K562 (cell line): Measurements from ENCODE around the gene MEX3D. TPM values are rescaled to one million over a fixed set of nuclear protein-coding genes. Genes with fewer than 3 reads are reported as not detected.
A peak's percentile ranks its signal among the peaks of the same experiment; 100 is the strongest.

Experiments used
- BRD9 ChIP-seq: fragments of 450-650 bp; IDR thresholded peaks from 2 replicates; pipeline ENCODE4 v1.6.1; 2018; ENCODE audit warnings: low read depth; ENCODE audit not compliant: partially characterized antibody
- CBX2 ChIP-seq: fragments of 200-600 bp; sonication (generic); IDR thresholded peaks from one replicate; pipeline ENCODE4 v1.6.1; 2012; ENCODE audit warnings: mild to moderate bottlenecking, low read length, inconsistent platforms; ENCODE audit not compliant: insufficient read depth, poor library complexity, severe bottlenecking
- CEBPB ChIP-seq: fragments of 450-650 bp; IDR thresholded peaks from 2 replicates; pipeline ENCODE4 v1.6.1; 2016; ENCODE audit warnings: missing genetic modification characterization, missing compliant biosample characterization
- DPF2 ChIP-seq: fragments of 450-650 bp; IDR thresholded peaks from 2 replicates; pipeline ENCODE4 v1.6.1; 2016
- EZH2 ChIP-seq: IDR thresholded peaks from 2 replicates; pipeline ENCODE4 v1.6.1; 2012; ENCODE audit warnings: low read depth, mild to moderate bottlenecking, inconsistent platforms, low read length, borderline replicate concordance
- FOXM1 ChIP-seq, 2 experiments: fragments of 450-650 bp in 1 of 2; sonication (generic) in 1 of 2; formaldehyde crosslinking in 1 of 2; IDR thresholded peaks; 2 replicates each; pipeline versions ENCODE4 v1.6.1 to v1.9.0; 2017 to 2022; ENCODE audit warnings: low read depth in 2 of 2, mild to moderate bottlenecking in 2 of 2, missing genetic modification reagents in 1 of 2, moderate library complexity in 1 of 2
- MCM5 ChIP-seq: fragments of 450-650 bp; IDR thresholded peaks from 2 replicates; pipeline ENCODE4 v1.6.1; 2016; ENCODE audit warnings: low read depth
- MTF1 ChIP-seq: fragments of 250-450 bp; sonication (Bioruptor Pico); IDR thresholded peaks from 2 replicates; pipeline ENCODE4 v1.9.0; 2021; ENCODE audit warnings: moderate library complexity, mild to moderate bottlenecking, inconsistent platforms, borderline replicate concordance
- MXI1 ChIP-seq: IDR thresholded peaks from 2 replicates; pipeline ENCODE4 v1.6.1; 2011; ENCODE audit warnings: low read depth, mild to moderate bottlenecking, improper control_type of control experiment, low read length
- SAFB2 ChIP-seq: fragments of 200-400 bp; formaldehyde crosslinking; IDR thresholded peaks from 2 replicates; pipeline ENCODE4 v1.6.1; 2018; ENCODE audit warnings: borderline replicate concordance, low read length, low read depth, moderate library complexity; ENCODE audit not compliant: severe bottlenecking
- SRSF9 ChIP-seq: fragments of 200-400 bp; formaldehyde crosslinking; IDR thresholded peaks from 2 replicates; pipeline ENCODE4 v1.6.1; 2017; ENCODE audit warnings: low read depth, low read length, borderline replicate concordance
- TOE1 ChIP-seq, 2 experiments: fragments of 450-650 bp in 1 of 2; sonication (generic) in 1 of 2; formaldehyde crosslinking in 1 of 2; IDR thresholded peaks; 2 replicates each; pipeline versions ENCODE4 v1.7.1 to v1.8.0; 2016 to 2022; ENCODE audit warnings: borderline replicate concordance in 2 of 2, mild to moderate bottlenecking in 2 of 2, antibody characterized with exemption in 1 of 2, inconsistent platforms in 1 of 2, low read depth in 1 of 2, missing genetic modification reagents in 1 of 2, moderate library complexity in 1 of 2
- ZNF146 ChIP-seq: IDR thresholded peaks from one replicate; pipeline ENCODE4 v1.6.1; 2018; ENCODE audit warnings: missing compliant biosample characterization; ENCODE audit not compliant: unreplicated experiment
- polyA plus RNA-seq, 8 experiments: library from polyadenylated mRNA; depleted of rRNA in 4 of 8; stranded (reverse) in 5 of 8; unstranded in 3 of 8; fragments of >200 nt; fragmentation: Nextera tagmentation in 2 of 8; fragmentation: Illumina TruSeq in 1 of 8; extraction: Ambion mirVana in 2 of 8; extraction: Trizol in 1 of 8; gene quantifications; 2 replicates each; pipeline versions ENCODE4 v1.2.1 to v1.2.3, GENCODE V29; 2011 to 2014; ENCODE audit warnings: inconsistent platforms in 1 of 8, missing spikeins in 1 of 8
- total RNA-seq, 7 experiments: library from RNA; depleted of rRNA in 6 of 7; stranded (reverse); fragments of >200 nt in 6 of 7; fragmentation: Illumina TruSeq in 2 of 7; extraction: Trizol in 2 of 7; gene quantifications; 2 replicates each; pipeline versions ENCODE4 v1.2.1 to v1.2.3, GENCODE V29; 2011 to 2021; ENCODE audit warnings: low replicate concordance in 1 of 7
- TF ChIP-seq, protein P1 (sequence below): fragments of 250-450 bp; sonication (Bioruptor Pico); IDR thresholded peaks from 2 replicates; pipeline ENCODE4 v1.8.0; 2022; ENCODE audit warnings: inconsistent platforms
- TF ChIP-seq, protein P2 (sequence below): fragments of 250-450 bp; sonication (Bioruptor Pico); IDR thresholded peaks from 2 replicates; pipeline ENCODE4 v1.4.0; 2020; ENCODE audit warnings: mild to moderate bottlenecking
- TF ChIP-seq, protein P3 (sequence below): fragments of 450-650 bp; IDR thresholded peaks from 2 replicates; pipeline ENCODE4 v1.7.1; 2018; ENCODE audit warnings: mild to moderate bottlenecking, low read depth; ENCODE audit not compliant: partially characterized antibody
- TF ChIP-seq, protein P4 (sequence below): fragments of 450-650 bp; IDR thresholded peaks from 2 replicates; pipeline ENCODE4 v1.6.1; 2017; ENCODE audit warnings: mild to moderate bottlenecking, moderate library complexity

MEX3D gene
- total and polyA plus RNA-seq, 9 of the 15 experiments (the other 6 are each of a cell fraction or from before 2014, with no cell fraction given), result 1.7 to 39.3 (median 5.7) TPM

DNA sequence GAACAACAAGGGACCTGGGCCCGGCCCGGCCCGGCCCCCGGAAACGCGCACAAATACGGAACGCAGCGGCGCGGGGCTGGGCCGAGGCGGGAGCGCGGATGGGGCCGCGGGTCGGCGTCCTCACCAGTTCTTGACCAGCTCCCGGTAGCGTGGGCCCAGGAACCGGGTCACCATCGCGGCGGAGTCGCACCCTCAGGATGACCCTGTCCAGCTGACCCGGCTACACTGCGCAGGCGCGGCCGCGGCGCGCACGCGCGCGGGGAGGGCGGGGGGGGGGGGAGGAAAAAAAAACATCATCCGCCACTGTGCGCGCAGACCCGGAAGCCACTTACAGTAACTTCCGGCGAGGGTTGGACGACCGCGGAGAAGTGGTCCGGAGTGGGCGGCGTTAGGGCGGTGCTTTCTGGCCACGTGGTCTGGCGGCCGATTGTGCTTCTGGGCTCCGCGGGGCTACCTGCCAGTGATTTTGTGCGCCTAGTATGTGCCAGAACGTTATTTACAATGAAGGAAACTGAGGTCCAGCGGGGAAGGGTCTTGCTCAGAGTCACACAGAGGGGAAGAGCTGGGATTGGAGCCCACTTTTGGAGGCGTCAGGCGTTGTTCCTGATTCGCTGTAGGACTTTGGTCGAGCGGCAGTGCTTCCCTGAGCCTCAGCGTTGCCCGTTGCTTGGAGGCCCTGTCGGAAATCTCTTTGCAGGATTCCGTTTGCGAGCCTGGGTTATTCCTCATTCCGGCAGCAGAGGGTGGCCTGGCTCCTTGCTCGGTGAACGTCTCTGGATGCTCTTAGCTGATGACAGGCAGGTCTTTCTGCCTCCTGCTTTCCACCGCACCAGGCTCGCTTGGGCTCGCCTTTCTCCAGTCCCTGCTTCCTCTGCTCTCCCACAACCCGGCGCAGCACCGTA, 37.4 kb upstream of the MEX3D start, which contains the start of gene UQCR11 (continued):
- TF ChIP-seq, protein P1, sequence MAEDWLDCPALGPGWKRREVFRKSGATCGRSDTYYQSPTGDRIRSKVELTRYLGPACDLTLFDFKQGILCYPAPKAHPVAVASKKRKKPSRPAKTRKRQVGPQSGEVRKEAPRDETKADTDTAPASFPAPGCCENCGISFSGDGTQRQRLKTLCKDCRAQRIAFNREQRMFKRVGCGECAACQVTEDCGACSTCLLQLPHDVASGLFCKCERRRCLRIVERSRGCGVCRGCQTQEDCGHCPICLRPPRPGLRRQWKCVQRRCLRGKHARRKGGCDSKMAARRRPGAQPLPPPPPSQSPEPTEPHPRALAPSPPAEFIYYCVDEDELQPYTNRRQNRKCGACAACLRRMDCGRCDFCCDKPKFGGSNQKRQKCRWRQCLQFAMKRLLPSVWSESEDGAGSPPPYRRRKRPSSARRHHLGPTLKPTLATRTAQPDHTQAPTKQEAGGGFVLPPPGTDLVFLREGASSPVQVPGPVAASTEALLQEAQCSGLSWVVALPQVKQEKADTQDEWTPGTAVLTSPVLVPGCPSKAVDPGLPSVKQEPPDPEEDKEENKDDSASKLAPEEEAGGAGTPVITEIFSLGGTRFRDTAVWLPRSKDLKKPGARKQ (CRISPR knock-in tag), result no peak
- peak; percentile 82; the same call in 1 of the 2 replicates for TF ChIP-seq MXI1
- TF ChIP-seq ZNF146 (CRISPR knock-in tag), result no peak
- TF ChIP-seq, protein P2, sequence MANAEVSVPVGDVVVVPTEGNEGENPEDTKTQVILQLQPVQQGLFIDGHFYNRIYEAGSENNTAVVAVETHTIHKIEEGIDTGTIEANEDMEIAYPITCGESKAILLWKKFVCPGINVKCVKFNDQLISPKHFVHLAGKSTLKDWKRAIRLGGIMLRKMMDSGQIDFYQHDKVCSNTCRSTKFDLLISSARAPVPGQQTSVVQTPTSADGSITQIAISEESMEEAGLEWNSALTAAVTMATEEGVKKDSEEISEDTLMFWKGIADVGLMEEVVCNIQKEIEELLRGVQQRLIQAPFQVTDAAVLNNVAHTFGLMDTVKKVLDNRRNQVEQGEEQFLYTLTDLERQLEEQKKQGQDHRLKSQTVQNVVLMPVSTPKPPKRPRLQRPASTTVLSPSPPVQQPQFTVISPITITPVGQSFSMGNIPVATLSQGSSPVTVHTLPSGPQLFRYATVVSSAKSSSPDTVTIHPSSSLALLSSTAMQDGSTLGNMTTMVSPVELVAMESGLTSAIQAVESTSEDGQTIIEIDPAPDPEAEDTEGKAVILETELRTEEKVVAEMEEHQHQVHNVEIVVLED (CRISPR knock-in tag), result no peak
- TF ChIP-seq BRD9, result no peak
- no peak for TF ChIP-seq SAFB2
- no peak; the same call in 1 of the 2 replicates for TF ChIP-seq DPF2
- TF ChIP-seq TOE1 (IDR thresholded peaks at IDR 0.05; ENCODE audit: borderline replicate concordance), result peak; percentile 64; the same call in 1 of the 2 replicates
- TF ChIP-seq TOE1 (CRISPR knock-in tag; IDR thresholded peaks at IDR 0.05; ENCODE audit: borderline replicate concordance, low read depth), result no peak
- TF ChIP-seq, protein P3, sequence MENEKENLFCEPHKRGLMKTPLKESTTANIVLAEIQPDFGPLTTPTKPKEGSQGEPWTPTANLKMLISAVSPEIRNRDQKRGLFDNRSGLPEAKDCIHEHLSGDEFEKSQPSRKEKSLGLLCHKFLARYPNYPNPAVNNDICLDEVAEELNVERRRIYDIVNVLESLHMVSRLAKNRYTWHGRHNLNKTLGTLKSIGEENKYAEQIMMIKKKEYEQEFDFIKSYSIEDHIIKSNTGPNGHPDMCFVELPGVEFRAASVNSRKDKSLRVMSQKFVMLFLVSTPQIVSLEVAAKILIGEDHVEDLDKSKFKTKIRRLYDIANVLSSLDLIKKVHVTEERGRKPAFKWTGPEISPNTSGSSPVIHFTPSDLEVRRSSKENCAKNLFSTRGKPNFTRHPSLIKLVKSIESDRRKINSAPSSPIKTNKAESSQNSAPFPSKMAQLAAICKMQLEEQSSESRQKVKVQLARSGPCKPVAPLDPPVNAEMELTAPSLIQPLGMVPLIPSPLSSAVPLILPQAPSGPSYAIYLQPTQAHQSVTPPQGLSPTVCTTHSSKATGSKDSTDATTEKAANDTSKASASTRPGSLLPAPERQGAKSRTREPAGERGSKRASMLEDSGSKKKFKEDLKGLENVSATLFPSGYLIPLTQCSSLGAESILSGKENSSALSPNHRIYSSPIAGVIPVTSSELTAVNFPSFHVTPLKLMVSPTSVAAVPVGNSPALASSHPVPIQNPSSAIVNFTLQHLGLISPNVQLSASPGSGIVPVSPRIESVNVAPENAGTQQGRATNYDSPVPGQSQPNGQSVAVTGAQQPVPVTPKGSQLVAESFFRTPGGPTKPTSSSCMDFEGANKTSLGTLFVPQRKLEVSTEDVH, result peak; percentile 20
- no peak for TF ChIP-seq MTF1 (CRISPR knock-in tag)
- TF ChIP-seq FOXM1 (IDR thresholded peaks at IDR 0.05; ENCODE audit: low read depth), result no peak
- TF ChIP-seq FOXM1 (CRISPR knock-in tag; IDR thresholded peaks at IDR 0.05; ENCODE audit: low read depth), result no peak
- TF ChIP-seq, protein P4, sequence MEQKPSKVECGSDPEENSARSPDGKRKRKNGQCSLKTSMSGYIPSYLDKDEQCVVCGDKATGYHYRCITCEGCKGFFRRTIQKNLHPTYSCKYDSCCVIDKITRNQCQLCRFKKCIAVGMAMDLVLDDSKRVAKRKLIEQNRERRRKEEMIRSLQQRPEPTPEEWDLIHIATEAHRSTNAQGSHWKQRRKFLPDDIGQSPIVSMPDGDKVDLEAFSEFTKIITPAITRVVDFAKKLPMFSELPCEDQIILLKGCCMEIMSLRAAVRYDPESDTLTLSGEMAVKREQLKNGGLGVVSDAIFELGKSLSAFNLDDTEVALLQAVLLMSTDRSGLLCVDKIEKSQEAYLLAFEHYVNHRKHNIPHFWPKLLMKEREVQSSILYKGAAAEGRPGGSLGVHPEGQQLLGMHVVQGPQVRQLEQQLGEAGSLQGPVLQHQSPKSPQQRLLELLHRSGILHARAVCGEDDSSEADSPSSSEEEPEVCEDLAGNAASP, result no peak
- no peak for TF ChIP-seq CEBPB (tag)
- no peak for TF ChIP-seq CBX2
- TF ChIP-seq MCM5, result no peak
- no peak for TF ChIP-seq SRSF9
- TF ChIP-seq EZH2, result no peak
